Keratinocyte (primary cell): ENCODE results near the gene NFE2L1. TPM values are rescaled to one million over a fixed set of nuclear protein-coding genes. Genes with fewer than 3 reads are reported as not detected.

Experiments
- DNase-seq: peaks from one replicate; pipeline ENCODE4 v3.0.0-alpha.2; 2011; ENCODE audit warnings: low read depth, missing footprints, low spot score
- FAIRE-seq: peaks from 2 replicates; lab custom pipeline; 2011; peaks lifted over from hg19 to GRCh38; lab: Jason Lieb, UNC
- H2AFZ ChIP-seq: 2 replicates; pipeline ENCODE4 v1.6.0; 2012; ENCODE audit warnings: low read length, control low read depth, inconsistent platforms; ENCODE audit not compliant: control insufficient read depth
- H3K27ac ChIP-seq: 2 replicates; pipeline ENCODE4 v1.5.1; 2011; ENCODE audit warnings: low read length; ENCODE audit not compliant: control insufficient read depth, insufficient read depth
- H3K27me3 ChIP-seq: 3 replicates; pipeline ENCODE4 v1.6.0; 2011; ENCODE audit warnings: low read length; ENCODE audit not compliant: control insufficient read depth, insufficient read depth; ENCODE audit errors: extremely low read depth
- H3K36me3 ChIP-seq, 2 experiments: 2 replicates in 1 of 2; 3 replicates in 1 of 2; pipeline ENCODE4 v1.5.1; 2011; ENCODE audit warnings: low read length in 2 of 2, mild to moderate bottlenecking in 1 of 2; ENCODE audit not compliant: control insufficient read depth in 2 of 2, insufficient read depth in 2 of 2; ENCODE audit errors: extremely low read depth in 1 of 2
- H3K4me1 ChIP-seq: 3 replicates; pipeline ENCODE4 v1.5.1; 2011; ENCODE audit warnings: low read length; ENCODE audit not compliant: control insufficient read depth, insufficient read depth; ENCODE audit errors: extremely low read depth
- H3K4me2 ChIP-seq: 3 replicates; pipeline ENCODE4 v1.6.0; 2011; ENCODE audit warnings: low read depth, low read length; ENCODE audit not compliant: control insufficient read depth, insufficient read depth; ENCODE audit errors: extremely low read depth
- H3K4me3 ChIP-seq, 3 experiments: fragments of 200-600 bp in 1 of 3; sonication (generic) in 1 of 3; 2 replicates in 2 of 3; 3 replicates in 1 of 3; pipeline ENCODE4 v1.5.1; 2011 to 2016; ENCODE audit warnings: low read length in 3 of 3, mild to moderate bottlenecking in 3 of 3, control low read depth in 2 of 3, inconsistent platforms in 1 of 3, low read depth in 1 of 3, mixed read lengths in 1 of 3, mixed run types in 1 of 3, moderate library complexity in 1 of 3; ENCODE audit not compliant: control insufficient read depth in 2 of 3, insufficient read depth in 2 of 3; ENCODE audit errors: extremely low read depth in 1 of 3
- H3K79me2 ChIP-seq: 2 replicates; pipeline ENCODE4 v1.6.0; 2012; ENCODE audit warnings: low read length; ENCODE audit not compliant: control insufficient read depth, insufficient read depth
- H3K9ac ChIP-seq: 3 replicates; pipeline ENCODE4 v1.6.0; 2011; ENCODE audit warnings: low read length; ENCODE audit not compliant: control insufficient read depth, insufficient read depth; ENCODE audit errors: extremely low read depth
- H3K9me1 ChIP-seq: 3 replicates; pipeline ENCODE4 v1.6.0; 2011; ENCODE audit warnings: low read length; ENCODE audit not compliant: control insufficient read depth, insufficient read depth; ENCODE audit errors: extremely low read depth
- H3K9me3 ChIP-seq: 2 replicates; pipeline ENCODE4 v1.5.1; 2012; ENCODE audit warnings: low read depth, low read length; ENCODE audit not compliant: control insufficient read depth
- H4K20me1 ChIP-seq: 3 replicates; pipeline ENCODE4 v1.6.0; 2011; ENCODE audit warnings: low read length; ENCODE audit not compliant: control insufficient read depth, insufficient read depth; ENCODE audit errors: extremely low read depth
- EZH2 ChIP-seq: IDR thresholded peaks from one replicate; pipeline ENCODE4 v1.6.1; 2012; ENCODE audit warnings: inconsistent platforms, mild to moderate bottlenecking, low read length, moderate library complexity
- dilution Hi-C: fragments of 300-500 bp; cut with MboI; formaldehyde crosslinking; loops from one replicate; pipeline ENCODE4 v1.7.0; 2020; ENCODE audit warnings: low sequenced_read_pairs; ENCODE audit not compliant: extremely low pct_ligation_motif_present
- polyA plus RNA-seq, 5 experiments: library from polyadenylated mRNA; depleted of rRNA in 3 of 5; stranded (reverse) in 3 of 5; stranded (forward) in 1 of 5; unstranded in 1 of 5; fragments of >200 nt; gene quantifications; 1 replicate in 1 of 5; 2 replicates in 3 of 5; 3 replicates in 1 of 5; pipeline versions ENCODE4 v1.2.1 to v1.2.3, GENCODE V29; 2011 to 2012; ENCODE audit warnings: missing spikeins in 2 of 5, low read depth in 1 of 5, low replicate concordance in 1 of 5
- TF ChIP-seq, protein P1 (sequence below), 3 experiments: IDR thresholded peaks in 1 of 3; conservative IDR thresholded peaks in 1 of 3; optimal IDR thresholded peaks in 1 of 3; 2 replicates in 2 of 3; 3 replicates in 1 of 3; pipeline versions ENCODE3 to v1.5.1; 2011; ENCODE audit warnings: low read length in 3 of 3, mild to moderate bottlenecking in 3 of 3, moderate library complexity in 2 of 3, control low read depth in 1 of 3, inconsistent platforms in 1 of 3; ENCODE audit not compliant: insufficient read depth in 2 of 3; ENCODE audit errors: extremely low read depth in 1 of 3

NFE2L1 gene
- polyA plus RNA-seq, 1 donor (not counting 4 experiments of a cell fraction or from before 2014, with no cell fraction given): 208 TPM

DNA sequence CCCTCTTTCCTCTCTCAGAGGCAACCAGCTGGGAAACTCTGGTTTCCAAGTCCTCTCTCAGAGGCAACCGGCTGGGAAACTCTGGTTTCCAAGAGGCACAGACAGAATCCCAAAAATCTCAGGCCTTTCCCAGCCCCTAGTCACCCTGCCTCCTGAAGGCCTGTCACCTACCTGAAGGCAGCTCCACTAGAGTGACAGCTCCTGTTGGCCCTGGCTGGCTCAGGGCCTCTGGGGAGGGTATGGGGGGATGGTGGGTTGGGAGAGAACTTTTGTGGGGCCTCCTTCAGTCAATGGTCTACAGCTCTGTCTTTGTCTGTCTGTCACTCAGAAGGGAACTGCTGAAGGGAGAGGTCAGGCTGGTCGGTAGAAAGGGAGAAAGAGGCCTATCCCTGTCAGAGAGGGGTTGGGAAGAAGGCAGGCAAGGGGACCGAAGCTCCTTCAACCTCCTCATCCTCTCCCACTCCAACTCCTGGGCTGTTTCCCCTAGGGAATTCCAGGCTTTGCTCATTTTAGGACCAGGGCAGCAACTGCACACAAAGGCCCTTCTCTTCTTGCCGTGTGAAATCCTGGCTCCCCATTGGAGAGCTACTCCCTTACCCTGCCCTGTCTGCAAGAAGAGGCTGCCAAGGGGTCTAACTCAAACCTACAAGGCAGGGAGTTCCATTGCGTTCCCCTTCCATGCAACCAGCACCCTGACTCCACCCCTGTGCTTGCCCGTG is 34.1 kb upstream of the NFE2L1 start:
- no peak overlapping the region for H3K27ac ChIP-seq
- no peak overlapping the region for H3K9ac ChIP-seq
- dilution Hi-C loops: no loop called here
- TF ChIP-seq, protein P1, sequence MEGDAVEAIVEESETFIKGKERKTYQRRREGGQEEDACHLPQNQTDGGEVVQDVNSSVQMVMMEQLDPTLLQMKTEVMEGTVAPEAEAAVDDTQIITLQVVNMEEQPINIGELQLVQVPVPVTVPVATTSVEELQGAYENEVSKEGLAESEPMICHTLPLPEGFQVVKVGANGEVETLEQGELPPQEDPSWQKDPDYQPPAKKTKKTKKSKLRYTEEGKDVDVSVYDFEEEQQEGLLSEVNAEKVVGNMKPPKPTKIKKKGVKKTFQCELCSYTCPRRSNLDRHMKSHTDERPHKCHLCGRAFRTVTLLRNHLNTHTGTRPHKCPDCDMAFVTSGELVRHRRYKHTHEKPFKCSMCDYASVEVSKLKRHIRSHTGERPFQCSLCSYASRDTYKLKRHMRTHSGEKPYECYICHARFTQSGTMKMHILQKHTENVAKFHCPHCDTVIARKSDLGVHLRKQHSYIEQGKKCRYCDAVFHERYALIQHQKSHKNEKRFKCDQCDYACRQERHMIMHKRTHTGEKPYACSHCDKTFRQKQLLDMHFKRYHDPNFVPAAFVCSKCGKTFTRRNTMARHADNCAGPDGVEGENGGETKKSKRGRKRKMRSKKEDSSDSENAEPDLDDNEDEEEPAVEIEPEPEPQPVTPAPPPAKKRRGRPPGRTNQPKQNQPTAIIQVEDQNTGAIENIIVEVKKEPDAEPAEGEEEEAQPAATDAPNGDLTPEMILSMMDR (optimal IDR thresholded peaks at IDR 0.05 in 1 of 3, IDR thresholded peaks at IDR 0.05 in 1 of 3, conservative IDR thresholded peaks at IDR 0.05 in 1 of 3; ENCODE audit: extremely low read depth in 1 of 3, insufficient read depth in 2 of 3, low read length in 3 of 3): no peak
- no peak for TF ChIP-seq EZH2
- no peaks in the 10 kb centered on the region for H3K9me3 ChIP-seq
- peaks cover 9% of the 10 kb centered on the region for H3K4me1 ChIP-seq
- no peak overlapping the region for H2AFZ ChIP-seq
- no peaks in the 10 kb centered on the region for H3K9me1 ChIP-seq
- H4K20me1 ChIP-seq: no peaks in the 10 kb centered on the region
- no peaks in the 10 kb centered on the region for H3K36me3 ChIP-seq
- H3K4me2 ChIP-seq: no peak overlapping the region
- no peaks in the 10 kb centered on the region for H3K79me2 ChIP-seq
- FAIRE-seq (no peak), DNase-seq (no peak)
- H3K27me3 ChIP-seq: peaks cover 8% of the 10 kb centered on the region
- H3K4me3 ChIP-seq: no peak overlapping the region

DNA sequence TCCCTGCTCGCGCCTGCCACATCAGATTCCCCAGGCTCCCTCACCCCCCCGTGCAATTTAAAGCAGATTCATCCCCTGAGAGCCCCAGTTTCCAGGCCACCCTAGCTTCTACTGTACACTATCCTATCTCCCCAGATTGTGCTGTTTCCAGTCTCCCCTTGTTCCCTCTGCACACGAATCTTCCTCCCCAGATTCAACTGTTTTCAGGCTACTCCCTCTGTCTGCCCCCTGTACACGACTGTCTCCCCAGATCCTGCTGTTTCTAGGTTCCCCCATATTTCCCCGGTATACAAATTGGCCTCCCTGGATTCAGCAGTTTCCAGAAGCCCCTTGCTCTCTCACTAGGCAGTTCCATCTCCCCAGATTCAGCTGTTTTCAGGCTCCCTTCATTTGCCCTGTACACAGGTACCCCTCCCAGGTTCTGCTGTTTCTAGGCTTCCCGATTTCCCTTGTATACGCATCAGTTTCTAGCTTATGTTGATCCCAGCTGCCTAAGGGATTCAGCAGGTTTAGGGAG is 33.5 kb upstream of the NFE2L1 start:
- Histone ChIP-seq H3K36me3 (no peaks in the 10 kb centered on the region), H2AFZ (no peak overlapping the region), H4K20me1 (no peaks in the 10 kb centered on the region), H3K79me2 (no peaks in the 10 kb centered on the region), H3K9me1 (no peaks in the 10 kb centered on the region), H3K4me3 (no peak overlapping the region), H3K27ac (no peak overlapping the region), H3K9ac (no peak overlapping the region), H3K4me2 (no peak overlapping the region), H3K9me3 (no peaks in the 10 kb centered on the region), H3K27me3 (peaks cover 8% of the 10 kb centered on the region), H3K4me1 (peaks cover 9% of the 10 kb centered on the region)
- no peak for DNase-seq
- dilution Hi-C loops: no loop called here
- TF ChIP-seq EZH2: no peak
- TF ChIP-seq, protein P1 (optimal IDR thresholded peaks at IDR 0.05 in 1 of 3, IDR thresholded peaks at IDR 0.05 in 1 of 3, conservative IDR thresholded peaks at IDR 0.05 in 1 of 3; ENCODE audit: extremely low read depth in 1 of 3, insufficient read depth in 2 of 3, low read length in 3 of 3): no peak
- FAIRE-seq: no peak
